HepG2 (cell line): ENCODE measurements around the gene TMEM121. TPM values are rescaled to one million over a fixed set of nuclear protein-coding genes. Genes with fewer than 3 reads are reported as not detected.

Source experiments
- ATAD3A ChIP-seq: sonication (generic); formaldehyde crosslinking; IDR thresholded peaks from 2 replicates; pipeline ENCODE4 v1.4.0; 2020; ENCODE audit warnings: missing genetic modification reagents
- EP300 ChIP-seq, 3 experiments: sonication (generic) in 1 of 3; formaldehyde crosslinking in 1 of 3; IDR thresholded peaks; 2 replicates each; pipeline versions ENCODE4 v1.5.1 to v1.6.1; 2011 to 2020; ENCODE audit warnings: low read depth in 2 of 3, low read length in 2 of 3, borderline replicate concordance in 1 of 3, improper control_type of control experiment in 1 of 3, mild to moderate bottlenecking in 1 of 3, missing genetic modification reagents in 1 of 3, moderate library complexity in 1 of 3
- FOXJ3 ChIP-seq: sonication (generic); formaldehyde crosslinking; IDR thresholded peaks from 2 replicates; pipeline ENCODE4 v1.4.0; 2020; ENCODE audit warnings: missing genetic modification reagents, mild to moderate bottlenecking, borderline replicate concordance
- MXI1 ChIP-seq: IDR thresholded peaks from 3 replicates; pipeline ENCODE4 v1.6.1; 2012; ENCODE audit warnings: low read depth, low read length, inconsistent platforms, borderline replicate concordance
- MYPOP ChIP-seq: sonication (generic); formaldehyde crosslinking; IDR thresholded peaks from 2 replicates; pipeline ENCODE4 v1.8.1; 2023; ENCODE audit warnings: mild to moderate bottlenecking, moderate library complexity, missing genetic modification reagents
- NFIB ChIP-seq: sonication (generic); formaldehyde crosslinking; IDR thresholded peaks from 2 replicates; pipeline ENCODE4 v1.9.0; 2021; ENCODE audit warnings: missing genetic modification reagents, mild to moderate bottlenecking, borderline replicate concordance
- SMYD3 ChIP-seq: sonication (generic); formaldehyde crosslinking; IDR thresholded peaks from 2 replicates; pipeline ENCODE4 v1.8.1; 2023; ENCODE audit warnings: mild to moderate bottlenecking, missing genetic modification reagents
- TBX3 ChIP-seq: fragments of 450-650 bp; IDR thresholded peaks from 2 replicates; pipeline ENCODE4 v1.6.1; 2017; ENCODE audit warnings: antibody characterized with exemption, mild to moderate bottlenecking, inconsistent platforms, borderline replicate concordance
- TCF7L2 ChIP-seq: IDR thresholded peaks from 2 replicates; pipeline ENCODE4 v1.6.1; 2011; ENCODE audit warnings: mild to moderate bottlenecking, low read depth, low read length, moderate library complexity
- ZNF574 ChIP-seq: sonication (generic); formaldehyde crosslinking; IDR thresholded peaks from 2 replicates; pipeline ENCODE4 v1.4.0; 2020; ENCODE audit warnings: missing genetic modification reagents
- ZNF687 ChIP-seq: sonication (generic); formaldehyde crosslinking; IDR thresholded peaks from 2 replicates; pipeline ENCODE4 v1.5.1; 2020; ENCODE audit warnings: mild to moderate bottlenecking, missing genetic modification reagents, moderate library complexity
- ZSCAN31 ChIP-seq: sonication (generic); formaldehyde crosslinking; IDR thresholded peaks from 2 replicates; pipeline ENCODE4 v1.5.0; 2020; ENCODE audit warnings: low read depth, mild to moderate bottlenecking, missing genetic modification reagents
- polyA plus RNA-seq, 8 experiments: library from polyadenylated mRNA; depleted of rRNA in 3 of 8; stranded (reverse) in 7 of 8; unstranded in 1 of 8; fragments of >200 nt; fragmentation: Illumina TruSeq in 4 of 8; extraction: Trizol in 4 of 8; gene quantifications; 2 replicates each; pipeline versions ENCODE4 v1.2.1 to v1.2.3, GENCODE V29; 2011 to 2016; ENCODE audit warnings: low read depth in 4 of 8, missing spikeins in 1 of 8, mixed read lengths in 1 of 8; ENCODE audit not compliant: insufficient read depth in 1 of 8
- total RNA-seq, 5 experiments: library from RNA; depleted of rRNA; stranded (reverse); fragments of >200 nt; fragmentation: Illumina TruSeq; extraction: Trizol; gene quantifications; 2 replicates each; pipeline ENCODE4 v1.2.3, GENCODE V29; 2016; ENCODE audit warnings: low read depth in 1 of 5

Gene TMEM121
- total and polyA plus RNA-seq, 2 of the 13 experiments (the other 11 are each of a cell fraction or from before 2014, with no cell fraction given): 6.6 to 19.0 TPM

GRCh38 chr14:105481886-105482457 lies 44.4 kb upstream of the TMEM121 start (continued):
- TF ChIP-seq ZNF687 (CRISPR knock-in tag) (no peak; the same call in 1 of the 2 replicates), SMYD3 (CRISPR knock-in tag) (no peak), FOXJ3 (CRISPR knock-in tag) (peak; percentile 87), ATAD3A (CRISPR knock-in tag) (no peak), EP300 (IDR thresholded peaks at IDR 0.05; ENCODE audit: low read depth in 2 of 2, low read length in 2 of 2) (peak; percentile 48 to 82; a peak in 3 of 4 replicates), EP300 (CRISPR knock-in tag; IDR thresholded peaks at IDR 0.05; ENCODE audit: borderline replicate concordance) (no peak; the same call in 1 of the 2 replicates), NFIB (CRISPR knock-in tag) (no peak), MXI1 (peak; percentile 93; the same call in 2 of the 3 replicates), ZNF574 (CRISPR knock-in tag) (no peak), TBX3 (no peak), MYPOP (CRISPR knock-in tag) (no peak), TCF7L2 (no peak), ZSCAN31 (no peak)
